OCI-LY7 (cell line): Measurements from ENCODE around the gene CCDC9B. TPM values are rescaled to one million over a fixed set of nuclear protein-coding genes. Genes with fewer than 3 reads are reported as not detected.

Experiments
- BruUV-seq: library from RNA; stranded (reverse); fragments of 400-500 nt; replicated peaks from 2 replicates; lab custom pipeline; 2021; lab: Mats Ljungman, UMichigan
- CTCF ChIA-PET: fragments of 300-600 bp; sonication (Branson Sonifier 250); formaldehyde crosslinking; loops from one replicate; lab custom pipeline; 2022; ENCODE audit warnings: antibody characterized with exemption; ENCODE audit not compliant: unreplicated experiment; lab: Charles Lee
- POLR2A ChIA-PET: fragments of 300-600 bp; sonication (Branson Sonifier 250); formaldehyde crosslinking; loops from one replicate; lab custom pipeline; 2022; ENCODE audit warnings: antibody characterized with exemption; lab: Charles Lee
- DNase-seq: peaks from one replicate; pipeline ENCODE4 v3.0.0-alpha.2; 2015; ENCODE audit warnings: low spot score
- H2AFZ ChIP-seq: fragments of 200-600 bp; sonication (generic), shearing (Covaris generic); 2 replicates; pipeline ENCODE4 v1.6.1; 2014; ENCODE audit warnings: mild to moderate bottlenecking, antibody characterized with exemption, low read length, moderate library complexity
- H3K27ac ChIP-seq: fragments of 200-600 bp; sonication (generic); 2 replicates; pipeline ENCODE4 v1.5.1; 2014; ENCODE audit warnings: mixed run types, low read depth, mild to moderate bottlenecking, moderate library complexity, low read length, inconsistent platforms; ENCODE audit not compliant: poor library complexity, severe bottlenecking
- H3K36me3 ChIP-seq: fragments of 200-600 bp; sonication (generic); 2 replicates; pipeline ENCODE4 v1.6.1; 2014; ENCODE audit warnings: mild to moderate bottlenecking, antibody characterized with exemption, low read length, moderate library complexity, mixed read lengths; ENCODE audit not compliant: insufficient read depth
- H3K4me1 ChIP-seq: fragments of 200-600 bp; sonication (generic); 2 replicates; pipeline ENCODE4 v1.5.1; 2014; ENCODE audit warnings: mild to moderate bottlenecking, low read length; ENCODE audit not compliant: insufficient read depth, poor library complexity, severe bottlenecking
- H3K4me2 ChIP-seq: fragments of 200-600 bp; sonication (generic); 2 replicates; pipeline ENCODE4 v1.6.1; 2014; ENCODE audit warnings: mild to moderate bottlenecking, low read length
- H3K4me3 ChIP-seq: fragments of 200-600 bp; sonication (generic); 2 replicates; pipeline ENCODE4 v1.5.1; 2014; ENCODE audit warnings: mild to moderate bottlenecking, low read depth, low read length; ENCODE audit not compliant: poor library complexity, severe bottlenecking
- H3K79me2 ChIP-seq: fragments of 200-600 bp; sonication (generic); 2 replicates; pipeline ENCODE4 v1.6.1; 2016; ENCODE audit warnings: low read depth, mild to moderate bottlenecking, low read length, moderate library complexity, mixed read lengths; ENCODE audit not compliant: insufficient read depth
- H3K9me2 ChIP-seq: fragments of 200-600 bp; sonication (generic); 2 replicates; pipeline ENCODE4 v1.6.1; 2016; ENCODE audit warnings: mild to moderate bottlenecking, low read length, mixed read lengths; ENCODE audit not compliant: insufficient read depth
- H3K9me3 ChIP-seq: fragments of 200-600 bp; sonication (generic); 2 replicates; pipeline ENCODE4 v1.6.1; 2014; ENCODE audit warnings: mild to moderate bottlenecking, mixed run types, low read length, mixed read lengths
- H4K20me1 ChIP-seq: fragments of 200-600 bp; sonication (generic); 2 replicates; pipeline ENCODE4 v1.6.1; 2014; ENCODE audit warnings: mild to moderate bottlenecking, antibody characterized with exemption, low read length, moderate library complexity, mixed read lengths; ENCODE audit not compliant: insufficient read depth
- CTCF ChIP-seq: fragments of 200-600 bp; sonication (generic); conservative IDR thresholded peaks from 2 replicates; pipeline ENCODE4 v1.5.1; 2014; ENCODE audit warnings: mild to moderate bottlenecking, antibody characterized with exemption, low read length, moderate library complexity, mixed read lengths
- EZH2phosphoT487 ChIP-seq: fragments of 200-600 bp; sonication (generic); IDR thresholded peaks from 2 replicates; pipeline ENCODE4 v1.6.1; 2018; ENCODE audit warnings: low read depth, borderline replicate concordance, mild to moderate bottlenecking, mixed run types, antibody characterized with exemption, low read length, moderate library complexity, mixed read lengths
- intact Hi-C: fragments of 100-400 bp; cut with micrococcal nuclease; formaldehyde crosslinking; loops from one replicate; pipeline ENCODE4 v1.10.0; 2022; ENCODE audit not compliant: unreplicated experiment
- total RNA-seq, 2 experiments: library from RNA; depleted of rRNA in 1 of 2; stranded (reverse); fragments of >200 nt in 1 of 2; shearing (Covaris generic) in 1 of 2; gene quantifications; 2 replicates each; pipeline ENCODE4 v1.2.3, GENCODE V29; 2014 to 2022

CCDC9B gene
- total RNA-seq, 2 experiments from 2014 or later: 1.4 TPM; not detected in 1

GRCh38 chr15:40285554-40286011, 55.2 kb downstream of the CCDC9B start:
- intact Hi-C loops: no loop called here
- Histone ChIP-seq H4K20me1 (no peaks in the 10 kb centered on the region), H3K4me1 (peaks cover 7% of the 10 kb centered on the region), H3K4me3 (no peak overlapping the region), H2AFZ (no peak overlapping the region), H3K36me3 (no peaks in the 10 kb centered on the region), H3K4me2 (no peak overlapping the region), H3K9me2 (no peaks in the 10 kb centered on the region), H3K79me2 (no peaks in the 10 kb centered on the region), H3K9me3 (no peaks in the 10 kb centered on the region), H3K27ac (no peak overlapping the region)
- ChIA-PET CTCF (interaction anchor here (0.6 kb wide), 1 partner anchor 556 kb away, joined by 3 read pairs; no protein-coding TSS in a partner anchor), POLR2A (interaction anchor here (0.6 kb wide), 1 partner anchor 12 kb away, joined by 3 read pairs; no protein-coding TSS in a partner anchor)
- DNase-seq: no peak
- TF ChIP-seq EZH2phosphoT487: no peak
- TF ChIP-seq CTCF: no peak
- no TSS peak for BruUV-seq

GRCh38 chr15:40285151-40285550, 55.6 kb downstream of the CCDC9B start:
- TF ChIP-seq EZH2phosphoT487 (no peak), CTCF (no peak)
- ChIA-PET POLR2A (interaction anchor here (0.6 kb wide), 1 partner anchor 12 kb away, joined by 3 read pairs; no protein-coding TSS in a partner anchor), CTCF (interaction anchor here (0.6 kb wide), 1 partner anchor 556 kb away, joined by 3 read pairs; no protein-coding TSS in a partner anchor)
- intact Hi-C loops: no loop called here
- H3K9me2 ChIP-seq: no peaks in the 10 kb centered on the region
- no TSS peak for BruUV-seq
- no peak overlapping the region for H3K27ac ChIP-seq
- H3K4me1 ChIP-seq: peaks cover 4% of the 10 kb centered on the region
- DNase-seq: no peak
- H3K36me3 ChIP-seq: no peaks in the 10 kb centered on the region
- H3K9me3 ChIP-seq: no peaks in the 10 kb centered on the region
- H3K4me3 ChIP-seq: no peak overlapping the region
- no peaks in the 10 kb centered on the region for H4K20me1 ChIP-seq
- H3K79me2 ChIP-seq: no peaks in the 10 kb centered on the region
- no peak overlapping the region for H2AFZ ChIP-seq
- H3K4me2 ChIP-seq: no peak overlapping the region

- no peaks in the 10 kb centered on the region for H3K9me2 ChIP-seq
- H3K4me3 ChIP-seq: no peak overlapping the region
- no peaks in the 10 kb centered on the region for H3K9me3 ChIP-seq
- H3K4me2 ChIP-seq: no peak overlapping the region
- H2AFZ ChIP-seq: no peak overlapping the region
- ChIA-PET CTCF (no interaction called here), POLR2A (no interaction called here)
- H3K79me2 ChIP-seq: no peaks in the 10 kb centered on the region
- H3K4me1 ChIP-seq: no peaks in the 10 kb centered on the region
- H4K20me1 ChIP-seq: no peaks in the 10 kb centered on the region
- BruUV-seq: no TSS peak
- TF ChIP-seq CTCF (no peak), EZH2phosphoT487 (no peak)
- intact Hi-C loops: no loop called here
- no peaks in the 10 kb centered on the region for H3K36me3 ChIP-seq
- no peak for DNase-seq
- no peak overlapping the region for H3K27ac ChIP-seq
Observed at GRCh38 chr15:40283615-40284300, 57.0 kb downstream of the CCDC9B start.
